ENCODE measurements around the gene SOX21. TPM values are rescaled to one million over a fixed set of nuclear protein-coding genes. Genes with fewer than 3 reads are reported as not detected.

SOX21 gene
- total RNA-seq, 1 experiment from 2014 or later = not detected

GRCh38 chr13:94713561-94714182 lies 1.3 kb upstream of the SOX21 start:
- no peak for DNase-seq (ENCODE audit: low read depth in 1 of 2, low spot score in 2 of 2)
- Histone ChIP-seq H3K27ac (no peak overlapping the region), H3K9me3 (replicated peaks) (peaks cover 3% of the 10 kb centered on the region), H3K36me3 (no peaks in the 10 kb centered on the region), H3K4me1 (replicated peaks) (0 out of 2 replicates have a peak, but pooled peaks cover 8% of the 10 kb centered on the region), H3K27me3 (replicated peaks) (peaks cover 60% of the 10 kb centered on the region), H3K4me3 (no peak overlapping the region)

DNA sequence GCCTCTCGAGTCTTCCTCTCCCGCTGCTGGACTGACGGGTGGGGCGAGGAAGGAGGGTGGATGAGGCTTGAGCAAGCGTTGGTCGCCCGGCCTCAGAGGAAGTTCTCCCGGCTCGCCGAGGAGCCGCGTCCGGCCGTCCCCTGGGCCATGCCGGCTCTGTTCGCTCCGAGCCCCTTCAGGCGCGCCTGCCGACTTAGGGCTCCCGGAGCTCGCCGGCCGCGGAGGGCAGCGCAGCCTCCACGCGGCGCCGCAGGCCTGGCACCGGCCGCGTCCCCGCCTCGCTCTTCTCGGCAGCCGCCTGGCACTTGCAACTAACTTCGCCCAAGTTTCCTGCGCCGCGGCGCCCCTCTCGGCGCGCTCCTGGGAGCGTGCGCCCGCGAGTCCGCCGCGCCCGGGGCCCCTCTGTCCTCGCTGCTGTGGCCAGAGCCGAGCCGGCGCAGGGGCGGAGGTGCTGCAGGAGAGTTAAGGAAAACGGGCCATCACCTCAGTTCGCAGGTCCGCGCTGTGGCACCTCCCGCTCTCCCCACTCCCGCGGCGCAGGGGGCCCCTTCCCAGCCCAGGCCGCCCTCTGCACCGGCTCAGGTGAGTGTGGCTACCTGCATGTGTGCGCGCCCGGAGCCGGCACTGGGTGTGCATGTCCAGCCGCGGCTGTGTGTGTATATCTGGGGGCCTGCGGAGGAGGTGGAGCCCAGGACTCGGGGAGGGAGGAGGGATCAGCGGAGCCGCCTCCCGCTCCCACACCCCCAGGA lies 641 bp upstream of the SOX21 start:
- no peaks in the 10 kb centered on the region for H3K36me3 ChIP-seq

GRCh38 chr13:94711561-94712286 lies 621 bp downstream of the SOX21 start:
- DNase-seq (ENCODE audit: low read depth in 1 of 2, low spot score in 2 of 2) = no peak
- H3K9me3 ChIP-seq (replicated peaks) = peaks cover 3% of the 10 kb centered on the region
- no peaks in the 10 kb centered on the region for H3K36me3 ChIP-seq
- peaks cover 74% of the 10 kb centered on the region for H3K27me3 ChIP-seq (replicated peaks)
- H3K27ac ChIP-seq = no peak overlapping the region
- H3K4me1 ChIP-seq (replicated peaks) = 0 out of 2 replicates have a peak, but pooled peaks cover 11% of the 10 kb centered on the region
- H3K4me3 ChIP-seq = no peak overlapping the region

More for the DNA sequence above, 641 bp upstream of the SOX21 start:
- no peak overlapping the region for H3K27ac ChIP-seq
- no peak overlapping the region for H3K4me3 ChIP-seq
- H3K9me3 ChIP-seq (replicated peaks) = peaks cover 3% of the 10 kb centered on the region
- H3K27me3 ChIP-seq (replicated peaks) = peaks cover 61% of the 10 kb centered on the region
- DNase-seq (ENCODE audit: low read depth in 1 of 2, low spot score in 2 of 2) = peak in 1 of 2 experiments; percentile 11
- H3K4me1 ChIP-seq (replicated peaks) = 0 out of 2 replicates have a peak, but pooled peaks cover 8% of the 10 kb centered on the region

DNA sequence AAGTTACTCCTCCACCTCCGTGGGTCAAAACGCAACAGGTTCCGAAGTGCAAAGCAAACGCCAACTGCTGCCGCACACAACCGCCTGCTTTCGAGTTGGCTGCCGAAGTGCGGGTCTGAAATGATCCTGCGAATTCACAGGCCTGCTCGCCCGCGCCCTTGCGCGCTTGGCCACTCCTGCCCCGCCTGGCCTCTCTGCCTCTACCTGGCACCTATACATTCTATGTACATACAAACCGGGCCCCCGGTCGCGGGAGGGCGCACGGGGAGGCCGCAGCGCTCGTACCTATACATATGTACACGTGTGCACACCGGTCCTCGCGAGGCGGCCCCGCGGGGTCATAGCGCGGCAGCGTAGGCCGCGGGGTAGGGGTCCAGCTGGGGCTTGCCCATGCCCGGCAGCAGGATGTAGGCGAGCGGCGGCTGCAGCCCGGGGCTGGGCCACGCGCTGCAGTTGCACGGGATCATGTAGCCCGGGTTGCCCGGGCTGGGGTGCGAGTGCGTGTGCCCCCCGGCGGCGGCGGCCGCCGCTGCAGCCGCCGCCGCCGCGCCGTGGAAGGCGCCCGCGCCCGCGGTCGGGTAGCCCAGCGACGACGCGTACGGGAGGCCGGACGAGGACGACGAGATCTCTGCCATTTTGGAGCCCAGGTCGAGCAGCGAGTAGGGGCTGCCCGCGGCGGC lies 1.3 kb downstream of the SOX21 start:
- Histone ChIP-seq H3K27ac (no peak overlapping the region), H3K27me3 (replicated peaks) (peaks cover 81% of the 10 kb centered on the region), H3K4me3 (no peak overlapping the region), H3K4me1 (replicated peaks) (0 out of 2 replicates have a peak, but pooled peaks cover 11% of the 10 kb centered on the region), H3K36me3 (no peaks in the 10 kb centered on the region), H3K9me3 (replicated peaks) (peaks cover 3% of the 10 kb centered on the region)
- no peak for DNase-seq (ENCODE audit: low read depth in 1 of 2, low spot score in 2 of 2)

DNA sequence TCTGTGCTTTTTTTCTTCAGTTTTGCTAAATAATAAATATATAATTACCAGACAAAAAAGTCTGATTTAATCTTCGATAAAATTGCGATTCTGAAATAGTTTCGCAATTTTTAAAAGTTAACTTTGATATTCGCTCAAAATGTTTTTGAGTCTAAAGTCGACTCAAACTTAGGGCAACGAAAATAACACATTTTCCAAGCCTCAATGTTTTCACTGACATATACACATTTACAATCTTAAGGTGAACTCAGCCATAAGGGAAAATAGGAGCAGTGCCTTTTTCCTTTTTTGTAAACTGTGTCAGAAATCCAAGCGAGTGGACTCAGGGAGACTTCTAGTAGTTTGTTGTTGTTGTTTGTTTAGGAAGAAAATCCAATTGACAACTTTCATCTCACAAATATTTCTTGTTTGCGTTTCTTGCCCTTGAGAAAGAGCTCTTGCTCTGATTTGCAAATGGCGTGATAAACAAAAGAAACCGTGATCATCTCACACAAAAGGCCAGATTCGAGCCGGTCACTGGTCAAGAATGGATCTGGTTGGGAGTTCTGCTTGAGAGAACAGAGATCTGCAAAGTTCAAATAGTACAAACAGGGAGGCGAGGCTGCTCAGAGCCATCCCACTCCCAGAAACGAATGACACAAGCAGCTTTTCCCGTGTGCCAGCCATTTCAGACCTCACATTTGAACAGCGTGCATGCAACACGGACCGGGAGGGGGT lies 2.1 kb downstream of the SOX21 start:
- 0 out of 2 replicates have a peak, but pooled peaks cover 11% of the 10 kb centered on the region for H3K4me1 ChIP-seq (replicated peaks)
- no peak for DNase-seq (ENCODE audit: low read depth in 1 of 2, low spot score in 2 of 2)
- H3K4me3 ChIP-seq = no peak overlapping the region
- peaks cover 76% of the 10 kb centered on the region for H3K27me3 ChIP-seq (replicated peaks)
- H3K27ac ChIP-seq = no peak overlapping the region
- peaks cover 3% of the 10 kb centered on the region for H3K9me3 ChIP-seq (replicated peaks)
- H3K36me3 ChIP-seq = no peaks in the 10 kb centered on the region

GRCh38 chr13:94709001-94709834 lies 3.1 kb downstream of the SOX21 start:
- Histone ChIP-seq H3K27ac (no peak overlapping the region), H3K4me3 (no peak overlapping the region), H3K36me3 (no peaks in the 10 kb centered on the region), H3K4me1 (replicated peaks) (0 out of 2 replicates have a peak, but pooled peaks cover 11% of the 10 kb centered on the region), H3K9me3 (replicated peaks) (peaks cover 3% of the 10 kb centered on the region), H3K27me3 (replicated peaks) (peaks cover 66% of the 10 kb centered on the region)
- no peak for DNase-seq (ENCODE audit: low read depth in 1 of 2, low spot score in 2 of 2)

GRCh38 chr13:94708031-94708859 lies 4.1 kb downstream of the SOX21 start:
- no peak overlapping the region for H3K27ac ChIP-seq
- no peak overlapping the region for H3K4me3 ChIP-seq
- H3K9me3 ChIP-seq (replicated peaks) = peaks cover 3% of the 10 kb centered on the region
- H3K36me3 ChIP-seq = no peaks in the 10 kb centered on the region
- H3K27me3 ChIP-seq (replicated peaks) = peaks cover 58% of the 10 kb centered on the region
- H3K4me1 ChIP-seq (replicated peaks) = 0 out of 2 replicates have a peak, but pooled peaks cover 11% of the 10 kb centered on the region
- DNase-seq (ENCODE audit: low read depth in 1 of 2, low spot score in 2 of 2) = no peak

DNA sequence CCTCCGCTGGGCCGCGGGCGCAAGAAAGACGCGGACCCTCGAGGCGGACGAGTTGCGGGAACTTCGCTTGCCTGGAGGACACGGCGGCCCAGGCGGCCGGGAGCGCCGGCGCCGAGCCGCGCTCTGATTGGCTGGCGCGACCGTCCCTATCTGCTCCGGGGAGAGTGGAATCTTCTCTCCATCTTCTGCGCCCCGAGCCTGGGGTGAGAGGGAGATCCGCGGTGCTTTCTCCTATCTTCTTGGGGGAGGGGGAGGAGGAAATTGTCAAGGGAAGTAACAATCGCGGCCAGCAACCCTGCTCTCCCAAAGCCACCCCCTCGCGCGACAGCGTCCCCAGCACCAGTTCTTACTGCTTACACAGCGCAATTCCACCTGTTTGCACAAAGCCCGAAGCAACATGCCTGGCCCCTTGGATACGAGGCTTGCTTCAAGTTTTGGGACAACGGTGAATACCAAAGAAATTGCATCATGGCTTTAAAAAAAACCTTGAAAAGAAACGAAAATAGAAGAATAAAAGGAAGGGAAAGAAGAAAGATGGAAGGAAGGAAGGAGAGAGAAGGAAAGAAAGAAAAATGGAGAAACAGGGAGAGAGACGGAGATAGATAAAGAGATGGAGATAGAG lies 4.8 kb downstream of the SOX21 start:
- peaks cover 3% of the 10 kb centered on the region for H3K9me3 ChIP-seq (replicated peaks)
- H3K27ac ChIP-seq = no peak overlapping the region
- peaks cover 51% of the 10 kb centered on the region for H3K27me3 ChIP-seq (replicated peaks)
- H3K36me3 ChIP-seq = no peaks in the 10 kb centered on the region
- 0 out of 2 replicates have a peak, but pooled peaks cover 7% of the 10 kb centered on the region for H3K4me1 ChIP-seq (replicated peaks)
- no peak for DNase-seq (ENCODE audit: low read depth in 1 of 2, low spot score in 2 of 2)
- H3K4me3 ChIP-seq = no peak overlapping the region

DNA sequence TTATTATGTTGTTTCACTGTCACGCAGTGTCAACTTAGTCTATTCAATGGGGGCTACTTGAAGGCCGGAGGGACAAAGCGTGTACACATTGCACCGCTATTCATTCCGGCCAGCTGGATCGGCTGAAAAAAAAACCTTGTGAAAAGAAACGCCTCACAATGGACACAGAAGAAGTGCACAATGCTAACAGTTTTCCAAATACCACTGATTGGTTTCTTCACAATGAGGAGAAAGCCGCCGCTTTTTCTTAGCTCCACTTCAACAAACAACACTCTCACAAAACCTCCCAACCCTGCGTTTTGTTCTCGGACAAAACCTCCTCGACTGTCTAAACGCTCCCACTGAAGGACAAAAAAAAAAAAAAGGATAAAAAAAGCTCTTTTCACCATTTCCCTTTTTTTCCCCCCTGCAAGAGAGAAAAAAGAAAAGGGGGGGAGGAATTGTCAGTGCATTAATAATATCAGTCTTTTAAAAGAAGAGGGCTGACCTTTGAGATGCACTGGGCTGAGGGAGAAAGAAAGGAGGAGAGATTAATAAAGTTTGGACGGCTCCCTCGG lies 5.4 kb downstream of the SOX21 start:
- Histone ChIP-seq H3K27ac (no peak overlapping the region), H3K36me3 (no peaks in the 10 kb centered on the region), H3K4me3 (no peak overlapping the region), H3K4me1 (replicated peaks) (0 out of 2 replicates have a peak, but pooled peaks cover 7% of the 10 kb centered on the region), H3K27me3 (replicated peaks) (peaks cover 45% of the 10 kb centered on the region), H3K9me3 (replicated peaks) (peaks cover 3% of the 10 kb centered on the region)
- no peak for DNase-seq (ENCODE audit: low read depth in 1 of 2, low spot score in 2 of 2)

DNA sequence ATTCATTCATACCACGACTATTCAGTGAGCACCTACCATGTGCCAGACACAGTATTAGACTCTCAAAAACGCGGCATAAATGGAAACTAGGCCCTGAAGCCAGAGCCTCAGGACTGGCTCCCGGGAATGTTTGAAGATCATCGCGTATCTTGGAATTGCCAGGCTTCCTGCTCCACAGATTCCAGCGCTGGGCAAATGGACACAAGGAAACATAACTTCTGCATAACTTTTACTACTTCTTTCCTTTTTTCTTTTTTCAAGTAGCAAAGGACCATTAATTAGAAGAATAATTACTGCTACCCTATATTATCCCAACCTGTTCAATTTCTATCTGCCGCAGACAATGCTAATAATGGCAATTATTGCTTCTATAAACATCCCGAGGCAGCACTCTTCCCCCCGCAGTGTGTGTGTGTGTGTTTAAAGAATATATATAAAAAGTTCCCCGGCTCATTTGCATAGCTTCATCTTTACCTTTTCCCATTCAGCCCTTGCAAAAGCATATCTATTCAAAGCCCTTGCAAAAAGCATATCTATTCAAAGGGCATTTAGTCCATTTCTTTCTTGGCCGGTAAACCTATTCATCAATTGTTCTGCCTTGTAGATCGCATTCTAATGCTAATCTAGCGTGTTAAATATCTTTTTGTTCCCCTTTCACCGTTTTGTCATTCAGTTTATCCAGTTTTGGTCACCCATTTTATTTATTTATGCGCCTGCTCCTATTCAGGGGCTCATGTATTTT lies 6.1 kb downstream of the SOX21 start:
- H3K27ac ChIP-seq = no peak overlapping the region
- H3K36me3 ChIP-seq = no peaks in the 10 kb centered on the region
- no peak for DNase-seq (ENCODE audit: low read depth in 1 of 2, low spot score in 2 of 2)
- peaks cover 3% of the 10 kb centered on the region for H3K9me3 ChIP-seq (replicated peaks)
- H3K4me1 ChIP-seq (replicated peaks) = 0 out of 2 replicates have a peak, but pooled peaks cover 3% of the 10 kb centered on the region
- H3K4me3 ChIP-seq = no peak overlapping the region
- H3K27me3 ChIP-seq (replicated peaks) = peaks cover 41% of the 10 kb centered on the region

Measured in SJSA1 (cell line).